GM12878 (cell line): Measurements from ENCODE around the gene AAMP. TPM values are rescaled to one million over a fixed set of nuclear protein-coding genes. Genes with fewer than 3 reads are reported as not detected.
A peak's percentile ranks its signal among the peaks of the same experiment; 100 is the strongest.

Experiments
- CEBPB ChIP-seq, 2 experiments: fragments of 150-350 bp in 1 of 2; IDR thresholded peaks; 2 replicates each; pipeline ENCODE4 v1.6.1; 2012 to 2014; ENCODE audit warnings: low read depth in 2 of 2, low read length in 2 of 2, borderline replicate concordance in 1 of 2, inconsistent platforms in 1 of 2
- EP300 ChIP-seq, 2 experiments: fragments of 150-350 bp in 1 of 2; IDR thresholded peaks; 2 replicates each; pipeline ENCODE4 v1.6.1; 2011 to 2012; ENCODE audit warnings: low read depth in 2 of 2, low read length in 2 of 2, borderline replicate concordance in 1 of 2, improper control_type of control experiment in 1 of 2, inconsistent platforms in 1 of 2; ENCODE audit not compliant: control insufficient read depth in 1 of 2
- GABPA ChIP-seq: IDR thresholded peaks from 2 replicates; pipeline ENCODE4 v1.6.1; 2014; ENCODE audit warnings: antibody characterized with exemption, low read depth, mild to moderate bottlenecking, inconsistent platforms
- HCFC1 ChIP-seq: fragments of 150-350 bp; IDR thresholded peaks from 2 replicates; pipeline ENCODE4 v1.6.1; 2014; ENCODE audit warnings: low read length
- LARP7 ChIP-seq: fragments of 450-650 bp; IDR thresholded peaks from 2 replicates; pipeline ENCODE4 v1.6.1; 2017; ENCODE audit warnings: mild to moderate bottlenecking
- PAX5 ChIP-seq: IDR thresholded peaks from 2 replicates; pipeline ENCODE4 v1.6.1; 2011; ENCODE audit warnings: low read depth, low read length, borderline replicate concordance
- POLR2AphosphoS2 ChIP-seq: IDR thresholded peaks from 2 replicates; pipeline ENCODE4 v1.6.1; 2011; ENCODE audit warnings: low read depth, mild to moderate bottlenecking, low read length, improper control_type of control experiment, moderate library complexity
- POU2F2 ChIP-seq: IDR thresholded peaks from 3 replicates; pipeline ENCODE4 v1.6.1; 2011; ENCODE audit warnings: low read depth, mild to moderate bottlenecking, low read length, borderline replicate concordance
- RUNX3 ChIP-seq: IDR thresholded peaks from 2 replicates; pipeline ENCODE4 v1.6.1; 2012; ENCODE audit warnings: low read length, inconsistent platforms
- SUPT20H ChIP-seq: IDR thresholded peaks from 2 replicates; pipeline ENCODE4 v1.6.1; 2011; ENCODE audit warnings: low read depth, mild to moderate bottlenecking, low read length, moderate library complexity, borderline replicate concordance; ENCODE audit not compliant: control insufficient read depth
- SUZ12 ChIP-seq: fragments of 200-600 bp; sonication (generic); IDR thresholded peaks from one replicate; pipeline ENCODE4 v1.6.1; 2018; ENCODE audit warnings: antibody characterized with exemption, mild to moderate bottlenecking; ENCODE audit not compliant: unreplicated experiment
- ZBED1 ChIP-seq: IDR thresholded peaks from 2 replicates; pipeline ENCODE4 v1.6.1; 2016; ENCODE audit warnings: borderline replicate concordance
- ZNF24 ChIP-seq: fragments of 450-650 bp; IDR thresholded peaks from 2 replicates; pipeline ENCODE4 v1.6.1; 2017; ENCODE audit warnings: antibody characterized with exemption, mild to moderate bottlenecking
- ZNF384 ChIP-seq: IDR thresholded peaks from 2 replicates; pipeline ENCODE4 v1.6.1; 2012; ENCODE audit warnings: low read depth, mild to moderate bottlenecking, low read length, improper control_type of control experiment, borderline replicate concordance
- polyA plus RNA-seq, 11 experiments: library from polyadenylated mRNA; depleted of rRNA in 4 of 11; unstranded in 6 of 11; stranded (reverse) in 5 of 11; fragments of >200 nt; fragmentation: Nextera tagmentation in 4 of 11; fragmentation: Illumina TruSeq in 1 of 11; extraction: Ambion mirVana in 4 of 11; extraction: Trizol in 1 of 11; gene quantifications; 1 replicate in 1 of 11; 2 replicates in 10 of 11; pipeline versions ENCODE4 v1.2.1 to v1.2.3, GENCODE V29; 2011 to 2016; ENCODE audit warnings: inconsistent platforms in 2 of 11, missing spikeins in 2 of 11, low read depth in 1 of 11
- total RNA-seq, 4 experiments: library from RNA; depleted of rRNA in 3 of 4; stranded (reverse); fragments of >200 nt in 3 of 4; fragmentation: Illumina TruSeq in 1 of 4; extraction: Trizol in 1 of 4; gene quantifications; 2 replicates each; pipeline versions ENCODE4 v1.2.1 to v1.2.3, GENCODE V29; 2013 to 2021
- TF ChIP-seq, protein P1 (sequence below): IDR thresholded peaks from 2 replicates; pipeline ENCODE4 v1.6.1; 2012; ENCODE audit warnings: low read depth, low read length, improper control_type of control experiment
- TF ChIP-seq, protein P2 (sequence below): fragments of 450-650 bp; IDR thresholded peaks from 2 replicates; pipeline ENCODE4 v1.6.1; 2017; ENCODE audit warnings: borderline replicate concordance
- TF ChIP-seq, protein P3 (sequence below): fragments of 450-650 bp; IDR thresholded peaks from 2 replicates; pipeline ENCODE4 v1.6.1; 2016; ENCODE audit warnings: mild to moderate bottlenecking, moderate library complexity, borderline replicate concordance
- TF ChIP-seq, protein P4 (sequence below): fragments of 150-350 bp; IDR thresholded peaks from 2 replicates; pipeline ENCODE4 v1.6.1; 2014; ENCODE audit warnings: mild to moderate bottlenecking, low read depth, low read length

The AAMP gene
- total and polyA plus RNA-seq, 10 of the 15 experiments (the other 5 are each of a cell fraction or from before 2014, with no cell fraction given): 4.4 to 140 (median 81.9) TPM

DNA sequence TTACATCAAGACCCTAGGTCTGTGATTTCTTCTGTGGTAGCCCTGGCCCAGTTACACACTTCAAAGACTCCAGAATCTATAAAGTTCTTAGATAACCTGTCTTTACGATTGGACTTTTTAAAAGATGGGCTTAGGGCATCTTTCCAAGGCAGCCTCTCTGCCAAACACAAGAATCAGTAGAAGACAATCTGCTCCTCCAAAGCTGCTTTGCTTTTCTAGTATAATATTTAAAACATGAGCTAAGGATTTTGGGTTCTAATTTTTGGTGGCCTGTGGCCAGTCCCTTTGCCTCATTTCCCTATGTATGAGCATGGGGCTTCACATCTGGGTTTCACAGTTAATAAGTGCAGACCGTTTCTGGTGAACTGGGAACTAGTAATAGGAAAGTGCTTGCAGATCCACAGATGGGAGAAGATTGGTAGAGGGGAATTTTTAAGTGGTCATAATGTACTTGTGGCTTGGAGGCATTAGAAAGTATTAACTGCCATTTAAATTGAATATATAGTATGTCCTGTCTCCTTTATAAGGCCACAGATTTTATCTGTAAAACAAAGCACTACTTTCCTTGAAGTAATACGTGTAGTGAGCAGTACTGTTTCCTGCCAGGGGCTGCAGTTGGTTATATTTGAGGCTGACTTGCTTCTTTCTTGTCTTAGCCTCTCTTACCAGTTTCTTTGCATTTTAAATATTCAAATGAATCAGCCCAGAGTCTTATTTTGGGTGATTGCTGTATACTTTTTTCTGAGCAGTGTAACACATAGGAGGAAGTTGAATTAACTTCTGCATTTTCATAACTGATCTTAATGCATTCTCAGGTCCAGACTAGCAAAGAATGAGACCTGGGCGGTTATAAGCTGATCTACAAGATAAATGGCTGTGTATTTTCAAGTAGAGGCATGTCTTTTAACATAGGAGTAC is 51.4 kb downstream of the AAMP start (continued):
- TF ChIP-seq, protein P1, sequence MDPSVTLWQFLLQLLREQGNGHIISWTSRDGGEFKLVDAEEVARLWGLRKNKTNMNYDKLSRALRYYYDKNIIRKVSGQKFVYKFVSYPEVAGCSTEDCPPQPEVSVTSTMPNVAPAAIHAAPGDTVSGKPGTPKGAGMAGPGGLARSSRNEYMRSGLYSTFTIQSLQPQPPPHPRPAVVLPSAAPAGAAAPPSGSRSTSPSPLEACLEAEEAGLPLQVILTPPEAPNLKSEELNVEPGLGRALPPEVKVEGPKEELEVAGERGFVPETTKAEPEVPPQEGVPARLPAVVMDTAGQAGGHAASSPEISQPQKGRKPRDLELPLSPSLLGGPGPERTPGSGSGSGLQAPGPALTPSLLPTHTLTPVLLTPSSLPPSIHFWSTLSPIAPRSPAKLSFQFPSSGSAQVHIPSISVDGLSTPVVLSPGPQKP: no peak
- TF ChIP-seq ZBED1 (peak; percentile 43; the same call in 1 of the 2 replicates), POLR2AphosphoS2 (no peak), EP300 (IDR thresholded peaks at IDR 0.05; ENCODE audit: borderline replicate concordance in 1 of 2, control insufficient read depth in 1 of 2, low read depth in 2 of 2, low read length in 2 of 2) (no peak), RUNX3 (peak; percentile 58; the same call in 1 of the 2 replicates), PAX5 (no peak), HCFC1 (no peak), LARP7 (no peak), ZNF24 (no peak), ZNF384 (no peak), GABPA (no peak), SUZ12 (no peak), CEBPB (IDR thresholded peaks at IDR 0.05; ENCODE audit: borderline replicate concordance in 1 of 2, low read depth in 2 of 2, low read length in 2 of 2) (no peak), SUPT20H (no peak), POU2F2 (peak; percentile 95)
- TF ChIP-seq, protein P2, sequence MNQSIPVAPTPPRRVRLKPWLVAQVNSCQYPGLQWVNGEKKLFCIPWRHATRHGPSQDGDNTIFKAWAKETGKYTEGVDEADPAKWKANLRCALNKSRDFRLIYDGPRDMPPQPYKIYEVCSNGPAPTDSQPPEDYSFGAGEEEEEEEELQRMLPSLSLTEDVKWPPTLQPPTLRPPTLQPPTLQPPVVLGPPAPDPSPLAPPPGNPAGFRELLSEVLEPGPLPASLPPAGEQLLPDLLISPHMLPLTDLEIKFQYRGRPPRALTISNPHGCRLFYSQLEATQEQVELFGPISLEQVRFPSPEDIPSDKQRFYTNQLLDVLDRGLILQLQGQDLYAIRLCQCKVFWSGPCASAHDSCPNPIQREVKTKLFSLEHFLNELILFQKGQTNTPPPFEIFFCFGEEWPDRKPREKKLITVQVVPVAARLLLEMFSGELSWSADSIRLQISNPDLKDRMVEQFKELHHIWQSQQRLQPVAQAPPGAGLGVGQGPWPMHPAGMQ: no peak
- TF ChIP-seq, protein P3, sequence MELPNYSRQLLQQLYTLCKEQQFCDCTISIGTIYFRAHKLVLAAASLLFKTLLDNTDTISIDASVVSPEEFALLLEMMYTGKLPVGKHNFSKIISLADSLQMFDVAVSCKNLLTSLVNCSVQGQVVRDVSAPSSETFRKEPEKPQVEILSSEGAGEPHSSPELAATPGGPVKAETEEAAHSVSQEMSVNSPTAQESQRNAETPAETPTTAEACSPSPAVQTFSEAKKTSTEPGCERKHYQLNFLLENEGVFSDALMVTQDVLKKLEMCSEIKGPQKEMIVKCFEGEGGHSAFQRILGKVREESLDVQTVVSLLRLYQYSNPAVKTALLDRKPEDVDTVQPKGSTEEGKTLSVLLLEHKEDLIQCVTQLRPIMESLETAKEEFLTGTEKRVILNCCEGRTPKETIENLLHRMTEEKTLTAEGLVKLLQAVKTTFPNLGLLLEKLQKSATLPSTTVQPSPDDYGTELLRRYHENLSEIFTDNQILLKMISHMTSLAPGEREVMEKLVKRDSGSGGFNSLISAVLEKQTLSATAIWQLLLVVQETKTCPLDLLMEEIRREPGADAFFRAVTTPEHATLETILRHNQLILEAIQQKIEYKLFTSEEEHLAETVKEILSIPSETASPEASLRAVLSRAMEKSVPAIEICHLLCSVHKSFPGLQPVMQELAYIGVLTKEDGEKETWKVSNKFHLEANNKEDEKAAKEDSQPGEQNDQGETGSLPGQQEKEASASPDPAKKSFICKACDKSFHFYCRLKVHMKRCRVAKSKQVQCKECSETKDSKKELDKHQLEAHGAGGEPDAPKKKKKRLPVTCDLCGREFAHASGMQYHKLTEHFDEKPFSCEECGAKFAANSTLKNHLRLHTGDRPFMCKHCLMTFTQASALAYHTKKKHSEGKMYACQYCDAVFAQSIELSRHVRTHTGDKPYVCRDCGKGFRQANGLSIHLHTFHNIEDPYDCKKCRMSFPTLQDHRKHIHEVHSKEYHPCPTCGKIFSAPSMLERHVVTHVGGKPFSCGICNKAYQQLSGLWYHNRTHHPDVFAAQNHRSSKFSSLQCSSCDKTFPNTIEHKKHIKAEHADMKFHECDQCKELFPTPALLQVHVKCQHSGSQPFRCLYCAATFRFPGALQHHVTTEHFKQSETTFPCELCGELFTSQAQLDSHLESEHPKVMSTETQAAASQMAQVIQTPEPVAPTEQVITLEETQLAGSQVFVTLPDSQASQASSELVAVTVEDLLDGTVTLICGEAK: peak; percentile 36; the same call in 1 of the 2 replicates
- TF ChIP-seq, protein P4, sequence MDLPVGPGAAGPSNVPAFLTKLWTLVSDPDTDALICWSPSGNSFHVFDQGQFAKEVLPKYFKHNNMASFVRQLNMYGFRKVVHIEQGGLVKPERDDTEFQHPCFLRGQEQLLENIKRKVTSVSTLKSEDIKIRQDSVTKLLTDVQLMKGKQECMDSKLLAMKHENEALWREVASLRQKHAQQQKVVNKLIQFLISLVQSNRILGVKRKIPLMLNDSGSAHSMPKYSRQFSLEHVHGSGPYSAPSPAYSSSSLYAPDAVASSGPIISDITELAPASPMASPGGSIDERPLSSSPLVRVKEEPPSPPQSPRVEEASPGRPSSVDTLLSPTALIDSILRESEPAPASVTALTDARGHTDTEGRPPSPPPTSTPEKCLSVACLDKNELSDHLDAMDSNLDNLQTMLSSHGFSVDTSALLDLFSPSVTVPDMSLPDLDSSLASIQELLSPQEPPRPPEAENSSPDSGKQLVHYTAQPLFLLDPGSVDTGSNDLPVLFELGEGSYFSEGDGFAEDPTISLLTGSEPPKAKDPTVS: no peak
